CD4-positive, alpha-beta memory T cell (primary cell): ENCODE results near the gene ZDHHC14. TPM values are rescaled to one million over a fixed set of nuclear protein-coding genes. Genes with fewer than 3 reads are reported as not detected.
A peak's percentile ranks its signal among the peaks of the same experiment; 100 is the strongest.

Experiments
- CTCF ChIA-PET: fragments of 350-600 bp; sonication (Branson Sonifier 250); formaldehyde crosslinking; loops from one replicate; lab custom pipeline; 2021; ENCODE audit warnings: inconsistent platforms; ENCODE audit not compliant: partially characterized antibody; lab: Charles Lee
- POLR2A ChIA-PET: fragments of 350-600 bp; sonication (Branson Sonifier 250); formaldehyde crosslinking; loops from one replicate; lab custom pipeline; 2021; ENCODE audit not compliant: partially characterized antibody; lab: Charles Lee
- DNase-seq, 5 donors: peaks; one replicate each; pipeline versions ENCODE4 v3.0.0 to v3.0.0-alpha.2; 2020 to 2022; ENCODE audit warnings: mixed read lengths in 1 of 5
- H3K27ac ChIP-seq: one replicate; pipeline ENCODE4 v1.7.0; 2013; ENCODE audit warnings: low read depth, low read length
- H3K27me3 ChIP-seq: 2 replicates; pipeline ENCODE4 v1.7.0; 2013; ENCODE audit warnings: mild to moderate bottlenecking, low read length, moderate library complexity; ENCODE audit not compliant: insufficient read depth
- H3K36me3 ChIP-seq: 2 replicates; pipeline ENCODE4 v1.7.0; 2013; ENCODE audit warnings: mild to moderate bottlenecking, low read length, moderate library complexity; ENCODE audit not compliant: insufficient read depth
- H3K4me1 ChIP-seq: 2 replicates; pipeline ENCODE4 v1.7.0; 2013; ENCODE audit warnings: mild to moderate bottlenecking, low read length, moderate library complexity; ENCODE audit not compliant: insufficient read depth
- H3K4me3 ChIP-seq, 2 donors: one replicate each; pipeline ENCODE4 v1.7.0; 2013; ENCODE audit warnings: low read length in 2 of 2, mild to moderate bottlenecking in 1 of 2
- H3K9me3 ChIP-seq, 2 donors: one replicate each; pipeline ENCODE4 v1.7.0; 2013; ENCODE audit warnings: low read length in 2 of 2, control low read depth in 1 of 2; ENCODE audit not compliant: control insufficient read depth in 1 of 2
- H3K27ac Mint-ChIP-seq, 7 donors: one replicate each; pipeline ENCODE4 v1.8.0; 2020 to 2021; ENCODE audit warnings: mixed read lengths in 7 of 7, mild to moderate bottlenecking in 6 of 7, inconsistent platforms in 3 of 7, moderate library complexity in 3 of 7
- H3K27me3 Mint-ChIP-seq, 2 donors: one replicate each; pipeline ENCODE4 v1.8.0; 2020 to 2021; ENCODE audit warnings: mixed read lengths in 2 of 2
- H3K36me3 Mint-ChIP-seq, 2 donors: one replicate each; pipeline ENCODE4 v1.8.0; 2020 to 2021; ENCODE audit warnings: mixed read lengths in 2 of 2, inconsistent platforms in 1 of 2, mild to moderate bottlenecking in 1 of 2
- H3K4me1 Mint-ChIP-seq, 4 donors: one replicate each; pipeline ENCODE4 v1.8.0; 2020 to 2021; ENCODE audit warnings: mixed read lengths in 4 of 4, mild to moderate bottlenecking in 1 of 4
- H3K4me3 Mint-ChIP-seq, 8 donors: one replicate each; pipeline ENCODE4 v1.8.0; 2020 to 2021; ENCODE audit warnings: mixed read lengths in 8 of 8, mild to moderate bottlenecking in 7 of 8, moderate library complexity in 6 of 8, inconsistent platforms in 3 of 8
- H3K9me3 Mint-ChIP-seq, 8 donors: one replicate each; pipeline ENCODE4 v1.8.0; 2020 to 2021; ENCODE audit warnings: mixed read lengths in 8 of 8, mild to moderate bottlenecking in 5 of 8, inconsistent platforms in 3 of 8, moderate library complexity in 1 of 8
- intact Hi-C: fragments of 100-400 bp; cut with micrococcal nuclease; formaldehyde crosslinking; loops from one replicate; pipeline ENCODE4 v1.15.1; 2023
- polyA plus RNA-seq, 2 donors: library from polyadenylated mRNA; unstranded; fragments of 300-500 nt; fragmentation: Illumina TruSeq; gene quantifications; one replicate each; pipeline ENCODE4 v1.2.3, GENCODE V29; 2021
- total RNA-seq, 2 experiments: library from RNA; stranded (reverse); gene quantifications; one replicate each; pipeline ENCODE4 v1.2.3, GENCODE V29; 2021

ZDHHC14 gene
- total and polyA plus RNA-seq, 4 experiments from 2014 or later, result 1.5 to 1.9 (median 1.7) TPM

DNA sequence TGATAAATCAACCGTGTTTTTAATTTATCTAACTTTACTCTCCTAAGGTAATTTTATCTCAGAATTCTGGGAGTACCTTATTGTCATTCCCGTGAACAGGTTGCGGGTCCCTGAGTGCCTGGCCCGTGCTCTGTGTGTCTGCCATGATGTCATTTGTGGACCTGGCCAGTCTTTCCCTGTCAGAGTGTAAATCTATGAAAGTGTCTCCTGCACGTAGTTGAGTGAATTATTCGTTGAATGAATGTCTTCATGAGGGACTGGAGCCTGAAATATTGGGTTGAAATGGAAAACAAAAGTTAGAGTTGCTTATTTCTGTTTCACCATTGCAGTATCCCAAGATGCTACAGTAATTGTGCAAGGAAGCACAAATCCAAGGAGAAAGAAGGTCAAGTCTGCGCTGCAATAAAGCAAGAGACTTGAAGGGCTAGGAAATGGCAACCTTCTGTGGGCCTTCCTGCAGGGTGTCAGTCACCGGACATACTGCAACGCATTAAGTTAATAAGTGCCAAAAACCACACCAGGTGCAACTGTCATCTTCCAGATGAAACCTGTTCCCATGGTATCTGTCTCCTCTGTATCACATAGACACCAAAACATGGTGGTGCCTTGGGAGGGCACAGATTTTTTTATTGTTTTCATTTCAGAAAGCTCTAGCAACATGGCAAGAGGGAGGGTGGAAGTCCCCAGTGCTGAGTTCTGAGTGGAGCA, 135.5 kb downstream of the ZDHHC14 start:
- Mint-ChIP-seq H3K4me3 (no peak overlapping the region), H3K27me3 (no peaks in the 10 kb centered on the region), H3K36me3 (no peaks in the 10 kb centered on the region), H3K27ac (no peak overlapping the region), H3K4me1 (no peaks in the 10 kb centered on the region), H3K9me3 (no peaks in the 10 kb centered on the region)
- ChIA-PET CTCF (no interaction called here), POLR2A (no interaction called here)
- Histone ChIP-seq H3K4me3 (no peak overlapping the region), H3K27me3 (no peaks in the 10 kb centered on the region), H3K4me1 (no peaks in the 10 kb centered on the region), H3K27ac (no peak overlapping the region), H3K9me3 (no peaks in the 10 kb centered on the region), H3K36me3 (no peaks in the 10 kb centered on the region)
- DNase-seq, result no peak
- intact Hi-C loops, result no loop called here

- Mint-ChIP-seq H3K27ac (peak overlapping the region in 1 of 7 donors; percentile 37), H3K4me1 (no peaks in the 10 kb centered on the region), H3K4me3 (no peak overlapping the region), H3K36me3 (no peaks in the 10 kb centered on the region), H3K27me3 (no peaks in the 10 kb centered on the region), H3K9me3 (no peaks in the 10 kb centered on the region)
- Histone ChIP-seq H3K27ac (no peak overlapping the region), H3K36me3 (no peaks in the 10 kb centered on the region), H3K4me1 (no peaks in the 10 kb centered on the region), H3K4me3 (no peak overlapping the region), H3K9me3 (no peaks in the 10 kb centered on the region), H3K27me3 (no peaks in the 10 kb centered on the region)
- DNase-seq, result no peak
- POLR2A ChIA-PET, result no interaction called here
- intact Hi-C loops, result no loop called here
- CTCF ChIA-PET, result interaction anchor here (1.0 kb wide), 1 partner anchor 61 kb away, joined by 3 read pairs; no protein-coding TSS in a partner anchor
Measured at GRCh38 chr6:157517601-157518359, 136.8 kb downstream of the ZDHHC14 start.

GRCh38 chr6:157518397-157519250, 137.6 kb downstream of the ZDHHC14 start:
- ChIA-PET POLR2A (no interaction called here), CTCF (interaction anchor here (1.0 kb wide), 1 partner anchor 60 kb away, joined by 3 read pairs; no protein-coding TSS in a partner anchor)
- no peaks in the 10 kb centered on the region for H3K36me3 ChIP-seq
- H3K27ac ChIP-seq, result no peak overlapping the region
- Mint-ChIP-seq H3K4me1 (no peaks in the 10 kb centered on the region), H3K4me3 (no peak overlapping the region), H3K27me3 (no peaks in the 10 kb centered on the region), H3K27ac (no peak overlapping the region), H3K36me3 (no peaks in the 10 kb centered on the region), H3K9me3 (no peaks in the 10 kb centered on the region)
- no peaks in the 10 kb centered on the region for H3K4me1 ChIP-seq
- H3K27me3 ChIP-seq, result no peaks in the 10 kb centered on the region
- intact Hi-C loops, result no loop called here
- no peak overlapping the region for H3K4me3 ChIP-seq
- H3K9me3 ChIP-seq, result no peaks in the 10 kb centered on the region
- DNase-seq, result no peak

GRCh38 chr6:157519255-157520116, 138.5 kb downstream of the ZDHHC14 start:
- H3K4me3 ChIP-seq, result no peak overlapping the region
- Mint-ChIP-seq H3K4me3 (no peak overlapping the region), H3K9me3 (no peaks in the 10 kb centered on the region), H3K27ac (no peak overlapping the region), H3K4me1 (no peaks in the 10 kb centered on the region), H3K36me3 (no peaks in the 10 kb centered on the region), H3K27me3 (no peaks in the 10 kb centered on the region)
- no peaks in the 10 kb centered on the region for H3K4me1 ChIP-seq
- ChIA-PET POLR2A (no interaction called here), CTCF (no interaction called here)
- no peak overlapping the region for H3K27ac ChIP-seq
- H3K9me3 ChIP-seq, result no peaks in the 10 kb centered on the region
- no peaks in the 10 kb centered on the region for H3K36me3 ChIP-seq
- intact Hi-C loops, result no loop called here
- no peak for DNase-seq
- no peaks in the 10 kb centered on the region for H3K27me3 ChIP-seq

DNA sequence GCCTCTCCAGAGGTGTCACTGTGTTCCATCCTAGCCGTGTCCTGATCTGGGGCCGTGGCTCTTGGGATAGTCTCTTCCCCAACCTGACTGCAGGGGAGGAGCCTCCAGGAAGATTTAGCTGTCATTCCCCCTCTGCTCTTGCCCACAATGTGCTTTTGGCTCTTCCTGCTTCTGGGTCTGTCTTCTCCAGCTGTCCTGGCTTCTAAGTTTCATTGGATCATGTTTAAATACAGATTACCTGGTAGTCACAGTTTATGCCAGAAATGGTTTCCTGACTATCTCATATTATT, 139.1 kb downstream of the ZDHHC14 start:
- Mint-ChIP-seq H3K36me3 (no peaks in the 10 kb centered on the region), H3K4me1 (no peaks in the 10 kb centered on the region), H3K27me3 (no peaks in the 10 kb centered on the region), H3K9me3 (no peaks in the 10 kb centered on the region), H3K27ac (no peak overlapping the region), H3K4me3 (no peak overlapping the region)
- DNase-seq, result no peak
- H3K9me3 ChIP-seq, result no peaks in the 10 kb centered on the region
- H3K27ac ChIP-seq, result no peak overlapping the region
- POLR2A ChIA-PET, result no interaction called here
- no peak overlapping the region for H3K4me3 ChIP-seq
- no peaks in the 10 kb centered on the region for H3K4me1 ChIP-seq
- no peaks in the 10 kb centered on the region for H3K36me3 ChIP-seq
- intact Hi-C loops, result no loop called here
- CTCF ChIA-PET, result no interaction called here
- no peaks in the 10 kb centered on the region for H3K27me3 ChIP-seq

DNA sequence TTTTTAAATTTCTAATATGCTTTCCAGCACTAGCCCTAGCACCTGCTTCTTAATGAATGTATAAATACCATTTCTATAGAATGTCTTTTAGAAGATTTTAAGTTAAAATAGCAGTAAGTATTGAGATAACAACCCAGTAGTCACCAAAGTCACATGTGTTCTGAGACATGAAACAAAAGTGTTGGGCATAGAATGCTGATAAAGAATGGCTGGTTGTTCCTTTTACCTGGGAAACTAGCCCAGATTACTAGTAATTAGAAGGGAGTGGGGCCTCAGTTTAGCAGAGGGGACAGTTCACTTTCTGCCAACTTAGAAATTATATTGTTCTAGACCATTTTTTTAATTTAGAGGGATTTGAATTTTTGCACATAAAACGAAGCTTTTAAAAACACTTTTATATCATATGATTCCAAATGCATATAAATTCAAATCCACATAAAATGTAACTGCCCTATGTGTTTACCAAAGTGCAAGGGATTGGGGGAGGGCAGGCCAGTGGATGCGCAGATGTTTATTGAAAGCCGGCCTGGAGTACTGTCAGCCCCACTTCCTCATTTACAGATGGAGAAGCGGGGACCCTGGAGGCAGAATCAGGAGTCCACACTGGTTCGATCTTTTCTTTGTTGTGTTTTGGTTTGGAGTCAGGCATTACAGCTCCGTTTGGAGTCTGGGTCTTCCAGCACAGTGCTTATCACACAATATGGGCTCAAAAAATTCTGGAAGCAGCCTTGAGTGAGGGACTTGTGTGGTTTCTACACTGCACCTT, 139.8 kb downstream of the ZDHHC14 start:
- Histone ChIP-seq H3K36me3 (no peaks in the 10 kb centered on the region), H3K27me3 (no peaks in the 10 kb centered on the region), H3K4me1 (no peaks in the 10 kb centered on the region), H3K4me3 (no peak overlapping the region), H3K27ac (no peak overlapping the region), H3K9me3 (no peaks in the 10 kb centered on the region)
- no peak for DNase-seq
- Mint-ChIP-seq H3K4me3 (no peak overlapping the region), H3K4me1 (no peaks in the 10 kb centered on the region), H3K27ac (no peak overlapping the region), H3K36me3 (peaks cover 0 to 2% of the 10 kb centered on the region in 2 donors), H3K9me3 (no peaks in the 10 kb centered on the region), H3K27me3 (no peaks in the 10 kb centered on the region)
- POLR2A ChIA-PET, result no interaction called here
- intact Hi-C loops, result no loop called here
- CTCF ChIA-PET, result no interaction called here
